ENCODE results near the gene PHC2. TPM values are rescaled to one million over a fixed set of nuclear protein-coding genes. Genes with fewer than 3 reads are reported as not detected.
A peak's percentile ranks its signal among the peaks of the same experiment; 100 is the strongest.

The PHC2 gene
- polyA plus RNA-seq, 1 donor (not counting 4 experiments of a cell fraction or from before 2014, with no cell fraction given), result 51.7 TPM

DNA sequence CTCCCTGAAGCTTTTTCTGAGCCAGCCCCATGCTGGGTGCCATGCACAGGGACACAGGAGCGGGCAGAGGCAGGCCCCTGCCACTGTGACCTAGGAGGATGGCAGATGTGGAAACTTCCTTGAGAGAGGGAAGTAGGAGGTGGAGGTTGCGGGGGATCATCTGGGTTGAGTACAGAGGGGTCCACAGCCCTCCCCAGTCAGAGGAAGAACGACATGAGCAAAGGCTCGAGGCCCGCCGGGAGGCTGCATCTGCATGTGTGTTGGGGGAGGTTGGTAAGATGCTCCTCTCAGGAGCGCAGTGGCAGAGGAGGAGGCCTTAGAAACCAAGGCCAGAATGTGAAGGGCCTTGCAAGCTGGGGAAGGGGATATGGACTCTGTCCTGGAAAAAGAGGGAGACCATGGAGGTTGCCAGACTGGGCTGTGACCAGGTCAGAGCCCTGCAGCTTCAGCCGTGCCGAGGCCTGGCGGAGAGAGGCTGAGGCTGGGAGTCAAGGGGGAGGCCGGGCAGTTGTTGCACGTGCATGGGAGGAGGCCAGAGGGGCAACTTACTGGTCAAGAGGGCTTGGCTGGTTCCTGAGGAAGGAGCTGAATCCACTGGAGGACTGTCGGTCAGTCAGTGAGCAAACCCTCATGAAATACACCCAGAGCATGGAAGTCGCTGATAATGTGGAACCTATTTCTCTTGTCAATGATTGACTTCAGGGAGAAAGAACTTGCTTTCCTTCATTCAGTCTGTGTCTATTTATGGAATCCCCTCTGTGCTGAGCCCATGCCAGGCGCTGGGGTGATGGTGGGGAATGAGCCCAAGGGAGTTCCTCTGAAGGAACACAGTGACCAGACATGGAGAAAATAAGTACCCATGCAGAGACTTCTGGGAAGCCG is 141.7 kb downstream of the PHC2 start:
- Histone ChIP-seq H3K4me3 (ENCODE audit: control insufficient read depth in 2 of 3, extremely low read depth in 1 of 3, insufficient read depth in 2 of 3, low read depth in 1 of 3, low read length in 3 of 3) (no peak overlapping the region), H4K20me1 (ENCODE audit: control insufficient read depth, extremely low read depth, insufficient read depth, low read length) (no peaks in the 10 kb centered on the region), H3K79me2 (ENCODE audit: control insufficient read depth, insufficient read depth, low read length) (no peaks in the 10 kb centered on the region), H3K9ac (ENCODE audit: control insufficient read depth, extremely low read depth, insufficient read depth, low read length) (no peak overlapping the region), H3K4me2 (ENCODE audit: control insufficient read depth, extremely low read depth, insufficient read depth, low read depth, low read length) (no peak overlapping the region), H2AFZ (ENCODE audit: control insufficient read depth, low read length) (no peak overlapping the region), H3K27ac (ENCODE audit: control insufficient read depth, insufficient read depth, low read length) (no peak overlapping the region), H3K36me3 (ENCODE audit: control insufficient read depth in 2 of 2, extremely low read depth in 1 of 2, insufficient read depth in 2 of 2, low read length in 2 of 2) (no peaks in the 10 kb centered on the region), H3K9me3 (ENCODE audit: control insufficient read depth, low read depth, low read length) (no peaks in the 10 kb centered on the region), H3K9me1 (ENCODE audit: control insufficient read depth, extremely low read depth, insufficient read depth, low read length) (no peaks in the 10 kb centered on the region), H3K27me3 (ENCODE audit: control insufficient read depth, extremely low read depth, insufficient read depth, low read length) (no peaks in the 10 kb centered on the region), H3K4me1 (ENCODE audit: control insufficient read depth, extremely low read depth, insufficient read depth, low read length) (no peaks in the 10 kb centered on the region)
- DNase-seq (ENCODE audit: low read depth, low spot score) (no peak), FAIRE-seq (no peak)
- TF ChIP-seq EZH2 (IDR thresholded peaks at IDR 0.05; ENCODE audit: low read length), result no peak
- TF ChIP-seq, protein P1, sequence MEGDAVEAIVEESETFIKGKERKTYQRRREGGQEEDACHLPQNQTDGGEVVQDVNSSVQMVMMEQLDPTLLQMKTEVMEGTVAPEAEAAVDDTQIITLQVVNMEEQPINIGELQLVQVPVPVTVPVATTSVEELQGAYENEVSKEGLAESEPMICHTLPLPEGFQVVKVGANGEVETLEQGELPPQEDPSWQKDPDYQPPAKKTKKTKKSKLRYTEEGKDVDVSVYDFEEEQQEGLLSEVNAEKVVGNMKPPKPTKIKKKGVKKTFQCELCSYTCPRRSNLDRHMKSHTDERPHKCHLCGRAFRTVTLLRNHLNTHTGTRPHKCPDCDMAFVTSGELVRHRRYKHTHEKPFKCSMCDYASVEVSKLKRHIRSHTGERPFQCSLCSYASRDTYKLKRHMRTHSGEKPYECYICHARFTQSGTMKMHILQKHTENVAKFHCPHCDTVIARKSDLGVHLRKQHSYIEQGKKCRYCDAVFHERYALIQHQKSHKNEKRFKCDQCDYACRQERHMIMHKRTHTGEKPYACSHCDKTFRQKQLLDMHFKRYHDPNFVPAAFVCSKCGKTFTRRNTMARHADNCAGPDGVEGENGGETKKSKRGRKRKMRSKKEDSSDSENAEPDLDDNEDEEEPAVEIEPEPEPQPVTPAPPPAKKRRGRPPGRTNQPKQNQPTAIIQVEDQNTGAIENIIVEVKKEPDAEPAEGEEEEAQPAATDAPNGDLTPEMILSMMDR (optimal IDR thresholded peaks at IDR 0.05 in 1 of 3, IDR thresholded peaks at IDR 0.05 in 1 of 3, conservative IDR thresholded peaks at IDR 0.05 in 1 of 3; ENCODE audit: extremely low read depth in 1 of 3, insufficient read depth in 2 of 3, low read length in 3 of 3), result no peak
- dilution Hi-C loops (cut with MboI; ENCODE audit: extremely low pct_ligation_motif_present, low sequenced_read_pairs), result no loop called here

DNA sequence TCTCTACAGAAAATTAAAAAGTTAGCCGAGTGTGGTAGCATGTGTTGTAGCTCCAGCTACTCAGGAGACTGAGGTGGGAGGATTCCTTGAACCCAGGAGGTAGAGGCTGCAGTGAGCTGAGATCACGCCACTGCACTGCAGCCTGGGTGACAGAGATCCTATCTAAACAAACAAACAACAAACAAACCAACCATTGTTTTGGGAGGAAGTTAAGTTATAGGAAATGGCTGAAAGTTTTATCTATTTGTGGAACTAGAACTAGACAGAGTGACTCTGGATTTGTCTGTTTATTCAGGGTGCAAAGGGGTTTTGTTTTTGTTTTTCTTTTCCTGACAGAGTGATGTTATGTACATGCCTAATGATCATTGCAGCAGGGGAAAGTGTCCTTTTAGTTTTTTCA is 143.6 kb downstream of the PHC2 start:
- FAIRE-seq (peak; percentile 5), DNase-seq (ENCODE audit: low read depth, low spot score) (no peak)
- Histone ChIP-seq H3K9me1 (ENCODE audit: control insufficient read depth, extremely low read depth, insufficient read depth, low read length) (no peaks in the 10 kb centered on the region), H4K20me1 (ENCODE audit: control insufficient read depth, extremely low read depth, insufficient read depth, low read length) (no peaks in the 10 kb centered on the region), H3K27me3 (ENCODE audit: control insufficient read depth, extremely low read depth, insufficient read depth, low read length) (no peaks in the 10 kb centered on the region), H3K4me3 (ENCODE audit: control insufficient read depth in 2 of 3, extremely low read depth in 1 of 3, insufficient read depth in 2 of 3, low read depth in 1 of 3, low read length in 3 of 3) (no peak overlapping the region), H2AFZ (ENCODE audit: control insufficient read depth, low read length) (no peak overlapping the region), H3K36me3 (ENCODE audit: control insufficient read depth in 2 of 2, extremely low read depth in 1 of 2, insufficient read depth in 2 of 2, low read length in 2 of 2) (no peaks in the 10 kb centered on the region), H3K4me1 (ENCODE audit: control insufficient read depth, extremely low read depth, insufficient read depth, low read length) (no peaks in the 10 kb centered on the region), H3K4me2 (ENCODE audit: control insufficient read depth, extremely low read depth, insufficient read depth, low read depth, low read length) (no peak overlapping the region), H3K27ac (ENCODE audit: control insufficient read depth, insufficient read depth, low read length) (no peak overlapping the region), H3K79me2 (ENCODE audit: control insufficient read depth, insufficient read depth, low read length) (no peaks in the 10 kb centered on the region), H3K9ac (ENCODE audit: control insufficient read depth, extremely low read depth, insufficient read depth, low read length) (no peak overlapping the region), H3K9me3 (ENCODE audit: control insufficient read depth, low read depth, low read length) (no peaks in the 10 kb centered on the region)
- no peak for TF ChIP-seq EZH2 (IDR thresholded peaks at IDR 0.05; ENCODE audit: low read length)
- TF ChIP-seq, protein P1 (optimal IDR thresholded peaks at IDR 0.05 in 1 of 3, IDR thresholded peaks at IDR 0.05 in 1 of 3, conservative IDR thresholded peaks at IDR 0.05 in 1 of 3; ENCODE audit: extremely low read depth in 1 of 3, insufficient read depth in 2 of 3, low read length in 3 of 3), result no peak
- dilution Hi-C loops (cut with MboI; ENCODE audit: extremely low pct_ligation_motif_present, low sequenced_read_pairs), result no loop called here
